22Rv1 (cell line): Measurements from ENCODE around the gene PLEKHA8.

ENCODE experiments used
- ZFX ChIP-seq: fragments of 450-650 bp; IDR thresholded peaks from 2 replicates; pipeline ENCODE4 v1.6.1; 2017; ENCODE audit warnings: antibody characterized with exemption, borderline replicate concordance
- TF ChIP-seq, protein P1 (sequence below): fragments of 450-650 bp; IDR thresholded peaks from 2 replicates; pipeline ENCODE4 v1.5.1; 2017; ENCODE audit warnings: mild to moderate bottlenecking

- TF ChIP-seq, protein P1, sequence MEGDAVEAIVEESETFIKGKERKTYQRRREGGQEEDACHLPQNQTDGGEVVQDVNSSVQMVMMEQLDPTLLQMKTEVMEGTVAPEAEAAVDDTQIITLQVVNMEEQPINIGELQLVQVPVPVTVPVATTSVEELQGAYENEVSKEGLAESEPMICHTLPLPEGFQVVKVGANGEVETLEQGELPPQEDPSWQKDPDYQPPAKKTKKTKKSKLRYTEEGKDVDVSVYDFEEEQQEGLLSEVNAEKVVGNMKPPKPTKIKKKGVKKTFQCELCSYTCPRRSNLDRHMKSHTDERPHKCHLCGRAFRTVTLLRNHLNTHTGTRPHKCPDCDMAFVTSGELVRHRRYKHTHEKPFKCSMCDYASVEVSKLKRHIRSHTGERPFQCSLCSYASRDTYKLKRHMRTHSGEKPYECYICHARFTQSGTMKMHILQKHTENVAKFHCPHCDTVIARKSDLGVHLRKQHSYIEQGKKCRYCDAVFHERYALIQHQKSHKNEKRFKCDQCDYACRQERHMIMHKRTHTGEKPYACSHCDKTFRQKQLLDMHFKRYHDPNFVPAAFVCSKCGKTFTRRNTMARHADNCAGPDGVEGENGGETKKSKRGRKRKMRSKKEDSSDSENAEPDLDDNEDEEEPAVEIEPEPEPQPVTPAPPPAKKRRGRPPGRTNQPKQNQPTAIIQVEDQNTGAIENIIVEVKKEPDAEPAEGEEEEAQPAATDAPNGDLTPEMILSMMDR = no peak
- TF ChIP-seq ZFX = no peak
Measured at GRCh38 chr7:30010021-30010420, 18.2 kb upstream of the PLEKHA8 start.
